Activated CD8-positive, alpha-beta memory T cell treated with anti-CD3 and anti-CD28 coated beads, Interleukin-2, amount 50 U/mL, for 48 hours (primary cell): ENCODE measurements around the gene POLR2L.

Experiments
- DNase-seq: peaks from one replicate; pipeline ENCODE4 v3.0.0-alpha.2; 2020

The POLR2L gene

DNA sequence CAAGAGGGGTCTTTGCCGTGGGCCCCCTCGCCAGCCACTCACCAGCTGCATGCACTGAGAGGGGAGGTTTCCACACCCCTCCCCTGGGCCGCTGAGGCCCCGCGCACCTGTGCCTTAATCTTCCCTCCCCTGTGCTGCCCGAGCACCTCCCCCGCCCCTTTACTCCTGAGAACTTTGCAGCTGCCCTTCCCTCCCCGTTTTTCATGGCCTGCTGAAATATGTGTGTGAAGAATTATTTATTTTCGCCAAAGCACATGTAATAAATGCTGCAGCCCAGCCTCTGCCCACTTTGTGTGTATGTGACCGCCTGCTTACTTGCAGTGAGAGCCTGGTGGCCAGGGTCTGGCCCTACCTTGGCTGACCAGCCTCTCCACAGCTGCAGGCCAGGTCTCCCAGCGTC lies 17.4 kb downstream of the POLR2L start:
- DNase-seq, result no peak

GRCh38 chr11:824292-824880 lies 17.9 kb downstream of the POLR2L start:
- no peak for DNase-seq

DNA sequence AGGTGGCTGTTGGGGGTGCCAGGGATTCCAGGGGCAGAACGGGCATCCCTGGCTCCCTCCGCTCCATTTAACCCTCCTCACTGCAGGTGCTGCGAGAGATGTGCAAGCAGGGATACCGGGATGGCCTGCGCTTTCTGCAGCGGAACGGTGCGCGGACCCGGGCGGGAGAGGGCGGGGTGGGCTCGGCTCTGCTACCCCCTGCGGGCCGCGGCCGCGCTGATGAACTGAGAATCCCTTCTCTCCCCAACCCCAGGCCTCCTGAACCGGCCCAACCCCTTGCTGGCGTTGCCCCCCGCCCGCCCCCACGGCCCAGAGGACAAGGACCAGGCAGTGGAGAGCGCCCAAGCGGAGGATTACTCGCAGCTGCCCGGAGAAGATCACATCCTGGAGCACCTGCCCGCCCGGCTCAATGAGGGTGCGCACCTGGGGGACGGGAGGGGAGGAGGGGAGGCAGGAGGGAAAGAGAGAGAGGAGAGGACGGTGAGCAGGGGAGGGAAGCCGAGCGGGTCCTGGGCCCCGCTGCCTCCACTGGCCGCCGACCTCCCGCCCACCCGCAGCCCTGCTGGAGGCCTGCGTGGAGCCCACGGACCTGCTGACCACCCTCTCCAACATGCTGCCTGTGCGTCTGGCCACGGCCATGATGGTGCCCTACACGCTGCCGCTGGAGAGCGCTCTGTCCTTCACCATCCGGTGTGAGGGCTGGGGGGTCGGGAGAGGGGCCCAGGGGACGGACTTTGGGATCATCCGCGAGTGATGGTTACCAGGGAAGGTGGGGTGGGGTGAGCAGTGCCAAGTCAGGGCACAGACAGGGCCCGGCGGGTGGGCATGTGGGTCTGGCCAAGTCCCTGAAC lies 18.7 kb downstream of the POLR2L start:
- no peak for DNase-seq

GRCh38 chr11:821512-822371 lies 20.6 kb downstream of the POLR2L start:
- DNase-seq, result no peak

DNA sequence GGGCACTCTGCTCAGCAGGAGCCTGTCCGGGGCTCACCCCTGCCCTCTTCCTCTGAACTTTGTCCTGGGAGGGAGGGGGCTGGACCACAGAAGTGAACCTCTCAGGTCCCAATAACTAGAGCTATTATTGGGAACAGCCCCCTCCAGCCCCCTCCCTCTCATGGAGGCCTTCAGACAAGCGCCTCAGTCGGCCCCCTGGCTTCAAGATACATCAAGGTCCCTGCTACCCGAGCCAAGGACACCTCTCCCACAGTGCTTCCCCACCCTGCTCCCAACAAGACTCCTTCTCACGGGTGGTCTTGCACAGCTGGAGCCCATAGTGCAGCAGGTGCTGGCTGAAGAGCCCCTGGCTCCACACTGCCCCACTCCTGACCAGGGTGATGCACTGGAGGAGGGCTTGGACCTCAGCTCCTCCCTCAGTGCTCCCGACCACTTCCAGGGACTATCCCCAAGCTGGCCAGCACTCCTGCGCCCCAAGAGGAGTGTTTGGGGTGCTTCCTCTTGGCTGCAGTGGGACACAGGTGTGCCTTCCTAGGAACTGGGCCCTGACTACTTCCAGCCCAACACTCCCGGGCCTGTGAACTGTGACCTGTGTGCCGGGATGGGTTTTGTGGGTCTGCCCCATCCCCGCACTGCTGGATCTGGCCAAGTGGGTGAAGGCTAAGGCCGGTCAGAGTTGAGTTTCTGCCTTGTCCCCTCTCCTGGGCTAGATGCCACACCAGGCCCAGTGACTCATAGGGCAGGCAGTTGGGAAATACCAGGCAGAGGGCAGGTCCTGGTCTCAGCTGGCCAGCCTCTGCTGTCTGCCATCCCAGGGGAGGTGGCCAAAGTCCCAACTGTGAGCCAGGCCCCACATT lies 21.4 kb downstream of the POLR2L start:
- no peak for DNase-seq

DNA sequence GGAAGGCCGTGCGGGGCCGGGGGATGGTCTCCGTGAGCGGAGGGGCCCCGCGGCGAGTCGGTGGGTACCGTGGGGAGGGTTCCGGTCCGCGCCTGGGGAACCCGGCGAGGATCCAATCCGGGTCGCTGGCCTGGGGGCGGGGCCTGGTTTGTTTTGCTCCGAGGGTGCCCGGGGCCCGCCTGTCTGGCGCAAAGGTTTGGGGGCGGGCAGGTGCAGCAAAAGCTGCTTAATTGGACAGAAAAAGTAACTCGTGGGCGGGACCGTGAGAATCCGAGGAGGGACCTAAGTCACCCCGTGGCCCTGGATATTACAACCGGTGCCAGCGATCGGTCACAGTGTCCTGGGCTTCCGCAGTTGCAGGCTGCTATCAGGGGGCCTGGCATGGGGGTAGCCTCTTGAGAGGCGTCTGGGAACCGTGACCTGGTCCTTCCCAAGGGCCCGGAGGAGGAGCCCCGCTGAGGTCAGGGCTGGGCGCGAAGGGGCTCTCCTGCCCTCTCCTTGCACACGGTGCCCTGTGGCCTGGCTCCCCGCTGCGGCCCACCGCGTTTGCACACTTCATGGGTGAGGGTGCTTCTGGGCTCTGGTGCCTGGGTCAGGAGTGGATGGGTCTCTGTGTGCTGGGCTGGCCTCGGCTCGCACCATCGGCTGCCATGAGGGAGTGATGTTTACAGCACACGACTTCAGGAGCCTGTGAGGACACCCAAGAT lies 22.2 kb downstream of the POLR2L start:
- DNase-seq, result peak; percentile 94

DNA sequence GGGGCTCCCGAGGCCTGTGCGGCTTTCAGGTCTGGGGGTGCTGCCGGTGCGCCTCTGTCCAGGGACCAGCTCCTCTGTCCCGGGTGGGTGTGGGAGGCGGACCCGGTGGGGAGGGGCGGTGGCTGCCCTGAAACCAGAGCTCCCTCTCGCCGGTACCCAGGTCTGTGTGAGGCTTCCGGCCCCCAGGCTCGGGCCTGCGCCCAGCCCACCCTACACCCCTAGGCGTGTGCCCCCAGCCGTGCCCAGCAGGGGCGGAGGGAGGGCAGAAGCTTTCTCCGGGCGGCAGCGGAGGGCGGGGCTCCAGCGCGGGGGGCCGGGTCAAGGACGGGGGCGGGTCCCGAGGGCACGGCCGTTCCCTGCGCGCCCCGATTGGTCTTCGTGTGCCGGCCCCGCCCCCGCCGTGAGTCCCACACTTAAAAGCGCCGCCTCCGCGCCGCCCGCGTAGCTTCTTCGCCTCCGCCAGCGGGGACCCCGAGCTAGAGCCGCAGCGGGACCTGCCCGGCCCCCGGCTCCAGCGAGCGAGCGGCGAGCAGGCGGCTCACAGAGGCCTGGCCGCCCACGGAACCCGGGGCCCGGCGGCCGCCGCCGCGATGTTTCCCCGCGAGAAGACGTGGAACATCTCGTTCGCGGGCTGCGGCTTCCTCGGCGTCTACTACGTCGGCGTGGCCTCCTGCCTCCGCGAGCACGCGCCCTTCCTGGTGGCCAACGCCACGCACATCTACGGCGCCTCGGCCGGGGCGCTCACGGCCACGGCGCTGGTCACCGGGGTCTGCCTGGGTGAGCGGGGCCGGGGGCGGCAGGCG lies 23.0 kb downstream of the POLR2L start:
- peak; percentile 96 for DNase-seq

- DNase-seq, result no peak
Measured at GRCh38 chr11:818396-819128, 23.8 kb downstream of the POLR2L start, which contains the start of gene PNPLA2. PNPLA2 (plus strand) TSS chr11:818914; CDS start chr11:819719, 805 bp downstream.

DNA sequence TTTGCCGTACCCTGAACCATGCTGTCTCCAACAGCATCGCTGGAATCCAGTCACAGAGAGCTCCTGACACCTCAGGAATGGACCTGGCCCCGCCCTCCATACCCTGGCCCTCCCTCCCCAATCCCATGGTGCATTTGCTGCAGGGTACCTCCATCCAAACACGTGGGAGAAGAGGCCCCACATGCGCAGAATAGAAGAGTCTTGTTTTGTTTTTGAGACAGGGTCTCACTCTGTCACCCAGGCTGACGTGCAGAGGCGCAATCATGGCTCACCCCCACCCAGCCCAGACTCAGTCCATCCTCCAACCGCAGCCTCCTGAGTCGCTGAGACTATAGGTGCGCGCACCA lies 25.9 kb downstream of the POLR2L start:
- DNase-seq, result no peak

DNA sequence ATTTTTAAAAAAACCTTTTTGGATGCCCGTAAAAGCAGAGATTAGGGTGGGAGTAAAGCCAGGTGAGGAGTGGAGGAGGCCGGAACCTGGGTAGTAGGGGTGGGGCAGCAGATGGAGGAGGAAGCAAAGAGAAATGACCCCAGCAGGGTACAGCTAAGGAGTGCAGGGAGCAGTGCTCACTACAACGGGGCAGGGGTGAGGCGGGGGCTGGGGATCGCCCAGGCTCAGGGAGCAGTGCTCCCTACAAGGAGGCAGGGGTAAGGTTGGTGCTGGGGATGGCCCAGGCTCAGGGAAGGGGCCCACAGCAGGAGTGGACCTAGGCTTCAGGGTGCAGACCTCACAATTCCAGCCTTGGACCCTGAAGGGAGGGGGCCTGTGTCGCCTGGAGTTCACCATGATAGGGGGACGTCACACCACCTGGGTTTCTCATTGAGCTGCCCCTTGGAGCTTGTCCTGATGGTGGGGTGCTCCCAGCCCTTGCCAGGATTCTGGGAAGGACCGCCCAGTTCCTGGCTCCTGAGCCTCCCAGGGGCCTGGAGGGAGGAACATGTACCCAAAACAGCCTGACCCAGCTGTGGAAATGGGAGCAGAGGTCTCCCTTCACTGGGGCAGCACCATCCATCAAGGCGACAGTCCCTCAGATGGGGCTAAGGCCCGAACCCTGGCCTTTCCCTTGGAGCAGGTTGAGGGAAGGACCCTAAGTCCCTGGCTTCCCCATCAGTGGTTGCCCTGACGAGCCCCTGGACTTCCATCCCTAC lies 26.5 kb downstream of the POLR2L start:
- no peak for DNase-seq

- DNase-seq, result peak; percentile 71
Measured at GRCh38 chr11:813456-814096, 28.8 kb downstream of the POLR2L start.

GRCh38 chr11:813072-813455 lies 29.3 kb downstream of the POLR2L start:
- no peak for DNase-seq

DNA sequence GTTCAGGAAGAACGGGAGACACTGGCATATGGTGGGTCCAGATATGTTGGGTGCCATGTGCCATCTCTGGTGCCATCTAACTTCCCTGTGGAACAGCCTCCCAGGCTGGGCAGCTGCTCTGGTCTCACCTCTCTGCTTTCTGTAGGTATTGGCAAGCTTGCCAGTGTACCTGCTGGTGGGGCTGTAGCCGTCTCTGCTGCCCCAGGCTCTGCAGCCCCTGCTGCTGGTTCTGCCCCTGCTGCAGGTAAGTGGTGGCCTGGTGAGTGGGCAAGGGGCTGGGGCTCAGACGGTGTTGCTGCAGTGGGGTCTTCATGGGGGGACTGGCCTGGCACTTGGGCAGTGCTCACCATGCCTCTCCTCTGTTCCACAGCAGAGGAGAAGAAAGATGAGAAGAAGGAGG lies 29.9 kb downstream of the POLR2L start:
- peak; percentile 61 for DNase-seq

DNA sequence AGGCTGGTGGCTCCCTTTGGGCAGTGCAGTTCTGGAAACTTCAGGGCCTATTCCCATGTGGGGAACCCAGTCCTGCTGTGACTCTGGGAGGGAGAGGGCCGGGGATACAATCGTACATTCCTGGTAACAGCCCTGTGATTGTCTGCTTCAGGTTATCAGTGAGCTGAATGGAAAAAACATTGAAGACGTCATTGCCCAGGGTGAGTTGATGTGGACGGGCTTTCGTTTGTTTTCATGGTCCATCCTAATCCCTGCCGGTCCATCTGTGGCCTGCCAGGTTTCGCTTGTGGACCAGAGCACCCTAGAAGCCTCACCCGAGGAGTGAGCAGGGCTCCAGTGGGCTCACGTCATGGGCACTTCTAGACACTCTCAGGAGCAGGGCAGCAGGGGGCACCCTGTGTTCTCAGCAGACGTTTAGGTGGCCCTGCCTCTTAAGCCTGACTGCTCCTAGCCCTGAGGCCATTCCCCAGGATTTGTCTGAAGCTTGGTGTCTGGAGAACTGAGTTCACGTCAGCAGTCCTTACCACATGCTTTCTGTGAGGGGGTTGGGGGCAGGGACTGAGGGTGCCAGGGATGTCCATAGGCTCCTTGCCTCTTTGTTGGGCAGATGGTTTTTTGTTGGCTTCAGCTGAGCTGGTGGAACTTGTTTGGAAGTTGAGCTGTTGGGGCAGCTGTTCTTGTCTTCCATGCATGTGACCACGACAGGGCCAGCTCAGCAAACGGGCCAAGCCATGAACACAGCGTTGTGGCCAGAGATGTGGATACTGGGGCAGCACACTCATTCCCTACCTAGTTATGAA lies 30.7 kb downstream of the POLR2L start:
- peak; percentile 59 for DNase-seq

GRCh38 chr11:810040-810567 lies 32.2 kb downstream of the POLR2L start:
- peak; percentile 68 for DNase-seq

DNA sequence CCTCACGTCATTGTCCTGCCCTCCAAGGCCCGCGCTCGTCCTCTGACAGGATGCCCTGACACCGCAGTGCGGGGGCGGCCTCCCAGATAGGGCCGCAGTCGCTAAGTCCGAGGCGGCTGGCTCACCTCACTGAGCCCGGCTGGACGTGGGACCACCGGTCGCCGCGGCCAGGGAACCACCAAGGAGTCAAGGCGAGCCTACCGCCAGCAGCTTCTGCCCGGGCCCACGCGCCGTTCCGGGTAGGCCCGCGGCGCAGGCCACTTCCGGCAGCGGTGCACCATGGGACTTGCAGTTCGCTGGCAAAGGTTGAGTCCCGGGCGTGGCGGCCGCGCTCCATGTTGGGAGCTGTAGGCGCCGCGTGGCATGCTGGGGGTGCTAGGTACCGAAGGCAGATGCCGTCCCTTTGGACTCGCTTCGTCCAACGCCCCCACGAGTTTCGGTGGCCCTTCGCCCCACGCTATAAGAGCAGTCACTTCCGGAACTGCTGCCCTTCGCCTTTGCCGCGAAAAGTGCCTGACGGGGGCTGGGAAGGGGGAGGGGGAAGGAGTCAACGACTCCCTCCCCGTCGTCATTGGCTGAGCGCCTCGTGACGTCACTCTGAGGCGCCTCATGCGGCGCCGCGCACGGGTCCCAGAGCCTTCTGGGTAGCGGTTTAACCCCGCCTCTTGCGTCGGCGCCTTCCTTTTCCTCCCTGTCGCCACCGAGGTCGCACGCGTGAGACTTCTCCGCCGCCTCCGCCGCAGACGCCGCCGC lies 32.9 kb downstream of the POLR2L start, which contains the start of gene RPLP2:
TSS of gene RPLP2 (plus strand) at position 681 of the 753 bp plus-strand sequence. CDS start 268 bp downstream, outside the sequence.
- peak; percentile 99 for DNase-seq
